Limb (tissue), 2 donors: ENCODE results near the gene SAYSD1.
"Not testable (repeated sequence)": the region's sequence is repeated elsewhere in the genome, so short reads cannot be mapped to it uniquely, and the experiment has no call there.

ENCODE experiments used
- DNase-seq, 2 donors: peaks; one replicate each; pipeline ENCODE4 v3.0.0-alpha.2; 2016; ENCODE audit errors: extremely low spot score in 2 of 2

The SAYSD1 gene

DNA sequence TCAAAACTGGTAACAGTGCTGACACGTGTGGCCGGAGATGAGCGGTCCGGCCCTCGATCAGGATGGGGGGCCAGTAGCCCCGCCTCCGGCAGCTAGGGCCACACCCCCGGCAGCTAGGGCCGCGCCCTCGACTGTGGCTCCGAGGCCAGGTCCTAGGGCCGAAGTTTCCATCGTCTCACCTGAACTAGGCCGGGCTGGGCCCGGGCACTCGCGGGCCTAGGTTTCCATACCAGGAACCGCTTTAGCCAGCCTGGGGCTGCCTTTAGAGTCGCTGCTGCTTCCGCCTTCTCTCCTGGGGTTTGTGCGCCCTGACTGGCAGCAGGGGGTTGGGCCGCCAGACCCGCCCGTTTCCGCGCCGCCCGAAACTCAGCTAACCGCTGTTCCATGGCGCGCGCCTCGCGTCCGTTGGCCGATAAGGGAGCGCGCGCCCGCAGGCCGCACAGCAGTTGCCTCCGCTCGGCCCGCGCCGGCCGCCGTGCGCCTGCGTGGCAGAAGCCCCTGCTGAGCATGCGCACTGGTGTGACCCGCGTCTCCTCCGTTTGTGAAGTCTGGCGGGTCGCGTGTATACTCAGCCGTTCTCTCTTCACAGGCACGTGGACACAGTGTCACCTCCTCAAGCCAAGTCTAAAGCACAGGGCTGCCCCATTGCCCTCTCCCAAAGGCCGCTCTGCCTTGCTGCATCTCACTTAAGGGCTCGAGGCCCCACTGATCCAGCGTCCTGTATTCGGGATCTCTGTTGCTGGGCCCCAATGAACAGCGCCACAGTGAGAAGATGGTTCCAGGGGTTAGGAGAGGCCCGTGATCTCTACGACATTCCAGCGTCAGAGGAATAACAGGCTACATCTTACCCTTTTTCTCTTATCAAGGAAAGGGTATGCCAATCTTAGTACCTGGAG, at the start of gene SAYSD1:
Gene SAYSD1 (minus strand): TSS at position 483 of the 896 bp plus-strand sequence. CDS start 97 bp downstream, at position 386.
- DNase-seq: peak; percentile 93 to 97

DNA sequence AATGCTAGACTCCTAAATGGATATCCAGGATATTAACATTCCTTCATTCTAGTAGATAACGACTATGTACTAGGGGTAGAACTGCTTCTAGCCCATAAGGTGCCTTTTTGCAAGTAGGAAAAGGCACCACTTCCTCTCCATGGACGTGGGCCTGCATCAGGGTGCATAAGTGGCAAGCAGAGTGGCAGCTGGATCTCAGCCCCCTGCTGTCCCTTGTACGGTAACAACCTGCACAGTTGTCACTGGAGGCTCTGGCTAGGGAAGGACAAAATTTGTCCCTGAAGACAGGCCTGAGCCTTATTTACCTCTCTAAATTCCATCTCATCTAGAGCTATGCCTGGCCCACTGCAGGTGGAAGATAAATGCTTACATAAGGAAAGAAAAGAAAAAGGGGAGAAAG, 42.5 kb upstream of the SAYSD1 start:
- no peak for DNase-seq

GRCh38 chr6:39156801-39157200, 41.8 kb upstream of the SAYSD1 start:
- no peak for DNase-seq

DNA sequence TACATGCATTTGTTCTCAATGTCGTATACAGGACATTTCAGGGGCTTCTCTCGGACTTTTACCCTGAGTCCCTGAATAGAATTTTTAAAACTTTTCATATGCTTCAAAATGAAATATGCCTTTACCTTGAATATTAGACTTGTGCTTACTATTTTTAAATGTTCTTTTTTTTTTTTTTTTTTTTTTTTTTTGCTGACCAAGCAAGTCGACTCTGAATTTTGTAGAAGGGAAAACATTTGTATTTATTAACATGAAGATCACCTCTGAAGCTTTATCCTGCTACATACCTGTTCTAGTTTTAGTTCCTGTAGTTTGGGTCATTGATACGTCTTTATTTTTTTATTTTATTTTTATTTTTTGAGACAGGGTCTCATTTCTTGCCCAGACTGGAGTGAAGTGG, 39.7 kb upstream of the SAYSD1 start:
- DNase-seq: no peak

DNA sequence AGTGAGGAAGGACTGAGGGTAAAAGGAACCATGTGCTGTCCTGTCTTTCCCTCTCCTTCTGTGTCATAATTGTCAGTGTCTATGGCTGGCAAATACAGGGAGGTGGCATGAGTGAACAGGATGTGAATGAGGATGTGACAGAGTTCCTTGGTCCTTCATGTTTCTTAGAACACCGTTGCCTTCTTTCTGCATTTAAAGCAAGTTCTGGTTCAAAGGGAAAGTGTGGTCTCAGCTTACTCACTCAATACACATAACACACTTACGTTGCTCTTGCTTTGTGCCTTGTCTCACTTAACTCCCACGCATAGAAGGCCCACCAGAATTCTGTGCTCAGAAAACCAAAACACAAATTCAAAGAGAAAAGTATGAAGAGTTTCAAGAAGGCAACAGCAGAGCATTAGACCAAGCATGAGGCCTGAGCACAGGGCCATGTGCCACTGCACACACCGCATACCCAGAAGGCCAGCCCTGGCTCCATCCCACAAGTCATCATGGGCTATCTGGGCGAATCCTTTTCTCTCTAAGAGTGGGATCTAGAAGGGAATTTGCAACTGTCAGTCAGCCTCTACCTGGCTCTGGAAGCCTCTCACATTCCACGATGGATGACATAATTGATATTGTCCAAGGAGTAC, 38.9 kb upstream of the SAYSD1 start:
- no peak for DNase-seq

DNA sequence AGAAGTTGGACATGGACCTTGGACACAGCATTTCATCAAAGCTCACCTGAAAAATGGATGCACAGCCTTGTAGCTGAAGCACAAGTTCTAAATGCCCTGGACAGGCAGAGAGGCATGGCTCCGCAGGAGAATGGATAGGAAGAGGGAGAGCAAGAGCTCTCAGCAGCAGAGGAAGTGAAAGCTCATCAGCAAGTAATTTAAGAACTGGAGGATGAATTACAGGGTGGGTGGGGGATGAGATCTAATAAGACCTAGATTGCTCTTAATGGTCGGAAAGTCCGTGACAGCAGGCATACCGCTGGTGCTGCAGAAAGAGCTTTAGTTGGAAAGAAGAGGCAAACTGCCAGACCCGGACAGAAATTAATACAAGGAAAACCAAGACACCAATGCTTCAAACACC, 37.3 kb upstream of the SAYSD1 start:
- no peak for DNase-seq

- DNase-seq: no peak
Observed at GRCh38 chr6:39151211-39151610, 36.2 kb upstream of the SAYSD1 start.

- no peak for DNase-seq
Observed at GRCh38 chr6:39144481-39145173, 29.6 kb upstream of the SAYSD1 start.

- no peak for DNase-seq
Observed at GRCh38 chr6:39143238-39143930, 28.4 kb upstream of the SAYSD1 start.

GRCh38 chr6:39140556-39141167, 25.7 kb upstream of the SAYSD1 start:
- no peak for DNase-seq

DNA sequence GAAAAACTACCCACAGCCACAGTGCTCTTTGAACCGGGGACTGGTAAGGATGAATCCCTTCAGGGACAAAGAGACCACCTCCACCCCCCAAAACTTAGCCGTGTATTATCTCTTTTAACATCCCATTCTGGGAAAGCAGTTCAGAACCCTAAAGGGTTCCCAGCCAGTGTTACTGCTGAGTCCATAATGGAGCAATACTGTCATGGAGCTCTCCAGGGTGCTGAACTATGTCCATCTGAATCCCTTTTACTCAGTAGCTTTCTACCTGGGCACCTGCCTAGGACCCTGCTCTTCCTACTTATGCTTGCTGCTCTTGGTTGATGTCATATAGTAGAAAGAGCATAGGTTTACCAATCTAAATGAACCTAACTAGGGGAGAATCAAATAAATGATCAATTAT, 22.3 kb upstream of the SAYSD1 start:
- DNase-seq: peak; percentile 18 to 60

GRCh38 chr6:39136207-39136606, 21.2 kb upstream of the SAYSD1 start:
- not testable (repeated sequence) for DNase-seq

DNA sequence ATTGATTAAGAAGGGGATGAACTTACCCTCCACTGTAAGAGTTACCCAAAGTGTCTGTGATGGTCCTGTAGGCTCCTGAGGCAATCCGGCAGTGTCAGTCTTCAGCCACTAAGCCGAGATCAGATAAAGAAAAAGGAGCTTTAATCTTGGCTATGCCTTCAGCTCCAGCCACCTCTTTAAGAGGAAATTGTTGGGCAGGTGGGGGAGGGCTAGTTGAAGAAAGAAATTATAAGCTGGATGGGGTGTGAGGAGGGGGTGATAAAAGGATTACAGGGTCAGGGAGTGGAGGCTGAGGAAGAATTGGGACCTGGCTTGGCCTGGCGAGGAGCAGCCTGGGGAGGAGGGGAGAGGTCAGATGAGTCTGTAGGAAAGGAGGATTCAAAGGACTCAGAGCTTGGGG, 19.8 kb upstream of the SAYSD1 start:
- DNase-seq: not testable (repeated sequence)

GRCh38 chr6:39130691-39131090, 15.7 kb upstream of the SAYSD1 start:
- no peak for DNase-seq

- no peak for DNase-seq
Observed at GRCh38 chr6:39128832-39129231, 13.8 kb upstream of the SAYSD1 start.

DNA sequence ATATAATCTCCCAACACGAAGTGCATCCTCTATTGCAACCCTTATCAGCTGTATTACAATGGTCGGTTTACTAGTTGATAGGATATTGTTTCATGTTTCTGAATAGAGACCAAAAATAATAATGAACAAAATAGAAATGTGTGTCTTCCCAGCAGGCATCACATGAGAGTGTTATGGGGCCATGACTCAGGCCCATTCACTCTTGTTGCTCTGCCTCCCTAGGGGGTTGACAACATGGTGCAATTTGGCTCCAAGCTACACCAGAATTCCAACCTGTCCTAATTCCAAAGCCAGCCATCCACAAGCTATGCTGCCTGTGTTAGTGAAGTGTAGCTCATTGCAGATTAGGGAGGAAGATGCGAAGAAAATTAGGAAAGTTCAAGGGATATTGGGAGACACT, 13.1 kb upstream of the SAYSD1 start:
- no peak for DNase-seq

DNA sequence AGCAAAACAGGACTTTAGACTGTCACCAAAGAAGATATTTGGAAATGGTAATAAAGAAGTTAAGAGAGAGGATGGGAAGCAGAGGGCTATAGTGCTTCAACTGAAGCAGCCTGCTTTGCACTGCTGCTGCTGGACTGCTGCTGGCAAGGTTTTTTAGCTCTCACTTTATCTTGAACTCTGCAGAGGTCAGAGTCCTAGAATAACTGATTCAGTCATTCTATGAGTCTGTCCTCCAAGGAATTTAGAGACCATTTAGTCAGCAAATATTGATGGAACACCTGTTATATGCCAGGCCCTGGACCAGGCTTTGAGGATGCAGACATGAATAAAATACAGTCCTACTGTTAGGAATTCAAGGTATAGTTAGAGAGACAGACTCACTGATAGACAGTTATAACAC, 9.1 kb upstream of the SAYSD1 start:
- DNase-seq: no peak

DNA sequence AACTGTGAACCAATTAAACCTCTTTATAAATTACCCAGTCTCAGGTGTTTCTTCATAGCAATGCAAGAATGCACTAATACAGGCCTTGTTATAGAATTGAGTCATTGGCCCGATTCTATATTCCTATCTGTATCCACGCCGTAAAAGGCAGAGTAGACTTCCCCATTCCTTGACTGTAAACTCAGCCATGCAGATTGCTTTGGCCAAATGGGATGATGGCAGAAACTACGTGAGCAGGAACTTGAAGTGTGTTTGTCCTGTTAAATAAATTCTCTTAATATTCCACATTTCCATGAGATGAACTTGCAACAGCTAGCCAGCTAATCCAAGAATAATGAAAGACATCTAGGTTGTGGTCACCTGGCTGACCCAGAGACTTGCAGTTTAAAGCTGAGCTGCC, 3.9 kb upstream of the SAYSD1 start:
- no peak for DNase-seq

DNA sequence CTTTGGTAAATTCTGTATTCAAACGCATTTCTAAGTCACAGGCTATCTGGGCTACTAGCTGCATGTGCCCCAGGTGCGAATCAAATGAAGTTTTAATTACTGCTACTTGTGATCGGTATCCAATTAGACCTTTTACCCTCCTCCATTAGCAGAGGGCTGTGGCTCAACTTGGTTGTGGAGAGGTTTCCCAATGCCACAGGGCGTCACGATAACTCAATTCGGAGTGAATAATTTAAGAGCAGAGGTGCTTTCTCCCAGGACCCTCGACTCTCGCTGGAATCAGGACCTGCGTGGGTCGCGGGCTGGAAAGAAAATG, 640 bp downstream of the SAYSD1 start:
- DNase-seq: no peak

GRCh38 chr6:39113788-39114187, 1.2 kb downstream of the SAYSD1 start:
- no peak for DNase-seq

- DNase-seq: no peak
Observed at GRCh38 chr6:39111280-39111679, 3.7 kb downstream of the SAYSD1 start.
